ENCODE measurements around the gene CRB1.

The CRB1 gene

DNA sequence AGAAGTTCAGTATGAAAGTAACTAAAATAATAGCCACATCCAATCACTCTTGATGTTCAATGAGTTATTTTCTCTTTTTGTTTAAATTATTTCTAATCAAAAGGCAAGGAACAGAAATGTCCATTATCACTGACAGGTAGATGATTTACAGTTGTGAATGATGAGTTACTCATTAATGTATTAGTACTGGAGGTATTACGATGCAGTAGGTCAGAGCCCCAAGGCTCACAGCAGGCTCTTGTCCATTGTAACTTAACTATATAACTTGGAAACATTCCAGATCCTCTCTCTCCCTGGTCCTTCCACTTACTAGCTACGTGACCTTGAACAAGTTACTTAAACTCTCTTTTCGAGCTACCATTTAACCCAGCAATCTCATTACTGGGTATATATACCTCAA, 39.5 kb downstream of the CRB1 start:
- no peak overlapping the region for H3K4me3 ChIP-seq (ENCODE audit: low read depth, low read length)
- TF ChIP-seq, protein P1, sequence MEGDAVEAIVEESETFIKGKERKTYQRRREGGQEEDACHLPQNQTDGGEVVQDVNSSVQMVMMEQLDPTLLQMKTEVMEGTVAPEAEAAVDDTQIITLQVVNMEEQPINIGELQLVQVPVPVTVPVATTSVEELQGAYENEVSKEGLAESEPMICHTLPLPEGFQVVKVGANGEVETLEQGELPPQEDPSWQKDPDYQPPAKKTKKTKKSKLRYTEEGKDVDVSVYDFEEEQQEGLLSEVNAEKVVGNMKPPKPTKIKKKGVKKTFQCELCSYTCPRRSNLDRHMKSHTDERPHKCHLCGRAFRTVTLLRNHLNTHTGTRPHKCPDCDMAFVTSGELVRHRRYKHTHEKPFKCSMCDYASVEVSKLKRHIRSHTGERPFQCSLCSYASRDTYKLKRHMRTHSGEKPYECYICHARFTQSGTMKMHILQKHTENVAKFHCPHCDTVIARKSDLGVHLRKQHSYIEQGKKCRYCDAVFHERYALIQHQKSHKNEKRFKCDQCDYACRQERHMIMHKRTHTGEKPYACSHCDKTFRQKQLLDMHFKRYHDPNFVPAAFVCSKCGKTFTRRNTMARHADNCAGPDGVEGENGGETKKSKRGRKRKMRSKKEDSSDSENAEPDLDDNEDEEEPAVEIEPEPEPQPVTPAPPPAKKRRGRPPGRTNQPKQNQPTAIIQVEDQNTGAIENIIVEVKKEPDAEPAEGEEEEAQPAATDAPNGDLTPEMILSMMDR (IDR thresholded peaks at IDR 0.05; ENCODE audit: control insufficient read depth, extremely low read depth, insufficient read depth) = no peak
- DNase-seq (ENCODE audit: low read depth) = no peak

DNA sequence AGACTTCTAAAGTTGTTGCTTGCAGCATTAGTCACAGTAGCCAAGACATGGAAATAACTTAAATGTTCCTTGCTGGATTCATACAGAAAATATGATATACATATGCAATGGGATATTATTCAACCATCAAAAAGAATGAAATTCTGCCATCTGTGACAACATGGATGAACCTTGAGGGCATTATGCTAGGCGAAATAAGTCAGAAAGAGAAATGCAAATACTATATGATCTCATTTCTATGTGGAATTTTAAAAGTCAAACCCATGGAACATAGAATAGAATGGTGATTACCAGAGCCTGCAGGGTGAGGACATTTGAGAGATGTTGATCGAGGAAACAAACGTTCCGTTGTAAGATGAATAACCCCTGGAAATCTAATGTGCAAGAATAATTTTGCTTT, 43.0 kb downstream of the CRB1 start:
- H3K4me3 ChIP-seq (ENCODE audit: low read depth, low read length) = no peak overlapping the region
- no peak for DNase-seq (ENCODE audit: low read depth)
- TF ChIP-seq, protein P1 (IDR thresholded peaks at IDR 0.05; ENCODE audit: control insufficient read depth, extremely low read depth, insufficient read depth) = no peak

DNA sequence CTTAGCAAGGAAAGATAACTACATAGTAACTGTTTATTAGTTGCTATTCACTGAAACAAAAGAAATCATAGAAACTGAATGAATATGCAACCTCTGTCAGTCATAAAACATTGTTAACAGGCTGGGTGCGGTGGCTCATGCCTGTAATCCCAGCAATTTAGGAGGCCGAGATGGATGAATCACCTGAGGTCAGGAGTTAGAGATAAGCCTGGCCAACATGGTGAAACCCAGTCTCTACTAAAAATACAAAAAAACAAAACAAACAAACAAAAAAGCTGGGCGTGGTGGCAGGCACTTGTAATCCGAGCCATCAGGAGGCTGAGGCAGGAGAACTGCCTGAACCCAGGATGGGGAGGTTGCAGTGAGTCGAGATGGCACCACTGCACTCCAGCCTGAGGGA, 44.1 kb downstream of the CRB1 start:
- H3K4me3 ChIP-seq (ENCODE audit: low read depth, low read length) = no peak overlapping the region
- DNase-seq (ENCODE audit: low read depth) = no peak
- TF ChIP-seq, protein P1 (IDR thresholded peaks at IDR 0.05; ENCODE audit: control insufficient read depth, extremely low read depth, insufficient read depth) = no peak

DNA sequence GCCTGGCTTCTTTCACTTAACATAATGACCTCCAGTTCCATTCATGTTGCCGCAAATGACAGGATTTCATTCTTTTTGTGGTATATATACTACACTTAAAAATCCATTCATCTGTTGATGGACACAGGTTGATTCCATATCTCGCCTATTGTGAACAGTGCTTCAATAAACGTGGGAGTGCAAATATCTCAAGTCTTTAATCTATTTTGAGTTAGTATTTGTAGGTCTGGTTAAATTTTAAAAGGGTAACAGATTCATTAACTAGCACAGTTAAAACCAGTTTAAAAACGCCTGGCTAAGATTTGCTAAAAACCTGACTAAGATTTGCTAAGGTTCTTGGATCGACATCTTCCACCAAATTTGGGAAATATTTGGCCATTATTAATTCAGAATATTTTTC, 45.7 kb downstream of the CRB1 start:
- H3K4me3 ChIP-seq (ENCODE audit: low read depth, low read length) = no peak overlapping the region
- TF ChIP-seq, protein P1 (IDR thresholded peaks at IDR 0.05; ENCODE audit: control insufficient read depth, extremely low read depth, insufficient read depth) = no peak
- no peak for DNase-seq (ENCODE audit: low read depth)

DNA sequence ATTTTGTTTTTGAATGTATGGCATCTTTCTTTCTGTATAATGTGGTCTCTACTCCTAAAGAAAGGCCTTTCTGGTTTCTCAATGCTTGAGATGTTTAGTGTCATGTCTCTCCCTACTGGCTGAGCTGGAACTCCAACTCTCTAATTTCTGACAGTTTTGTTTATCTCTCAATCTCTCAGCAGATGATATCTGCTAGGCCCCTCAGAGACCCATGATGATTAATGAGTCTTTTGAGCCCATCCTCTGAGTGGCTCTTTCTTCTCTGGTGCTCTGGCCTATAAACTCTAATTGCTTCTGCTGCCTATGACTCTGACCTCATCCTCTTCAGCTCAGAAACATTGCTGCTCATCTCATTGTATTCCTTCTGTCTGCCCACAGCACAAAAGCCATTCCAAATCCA, 46.6 kb downstream of the CRB1 start:
- TF ChIP-seq, protein P1 (IDR thresholded peaks at IDR 0.05; ENCODE audit: control insufficient read depth, extremely low read depth, insufficient read depth) = no peak

DNA sequence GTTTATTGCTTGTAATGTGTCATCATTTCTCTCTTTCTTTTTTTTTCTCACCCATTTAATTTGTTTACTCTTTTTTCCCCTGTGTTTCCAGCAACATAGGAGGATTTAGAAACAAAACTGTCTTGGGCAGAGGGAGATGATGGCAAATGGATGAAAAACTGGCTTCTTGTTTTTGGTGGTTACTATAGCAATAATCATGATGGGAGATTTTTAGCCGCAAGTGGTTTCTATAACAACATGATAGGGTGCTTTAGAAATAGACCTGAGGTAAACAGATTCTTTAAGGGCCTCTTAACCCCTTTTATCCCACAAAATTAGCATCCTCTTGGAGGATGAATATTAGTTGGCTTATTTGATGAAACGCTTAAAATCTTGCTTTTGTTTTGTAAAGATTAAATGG, 51.6 kb downstream of the CRB1 start:
- TF ChIP-seq, protein P1 (IDR thresholded peaks at IDR 0.05; ENCODE audit: control insufficient read depth, extremely low read depth, insufficient read depth) = no peak
- DNase-seq (ENCODE audit: low read depth) = no peak
- H3K4me3 ChIP-seq (ENCODE audit: low read depth, low read length) = no peak overlapping the region

More for the DNA sequence above, 46.6 kb downstream of the CRB1 start:
- DNase-seq (ENCODE audit: low read depth) = no peak
- no peak overlapping the region for H3K4me3 ChIP-seq (ENCODE audit: low read depth, low read length)

DNA sequence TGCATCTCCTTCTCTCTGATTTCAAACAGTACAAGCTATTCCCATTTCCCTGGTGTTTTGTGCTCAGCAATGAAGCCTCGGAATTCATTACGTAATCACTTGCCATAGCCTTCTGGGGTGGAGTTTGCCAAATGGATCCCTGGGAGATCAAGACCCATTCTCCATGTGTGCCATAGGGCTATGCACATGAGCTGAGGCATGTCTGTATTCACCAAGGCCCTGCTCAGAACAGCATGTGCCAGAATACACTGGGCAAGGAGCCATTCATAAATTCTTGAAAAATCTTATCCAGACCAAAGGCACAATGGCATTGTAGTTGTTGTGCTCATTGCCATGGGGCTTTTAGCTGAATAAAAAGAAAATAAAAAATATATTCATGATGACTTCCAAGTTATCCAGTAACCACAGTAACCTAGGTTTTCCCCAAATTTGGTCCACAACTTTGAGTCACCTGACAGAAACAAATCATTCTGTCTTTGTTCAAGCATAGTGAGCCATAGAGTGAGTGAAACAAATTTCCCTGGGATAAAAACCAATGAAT, 53.0 kb downstream of the CRB1 start:
- no peak overlapping the region for H3K4me3 ChIP-seq (ENCODE audit: low read depth, low read length)
- TF ChIP-seq, protein P1 (IDR thresholded peaks at IDR 0.05; ENCODE audit: control insufficient read depth, extremely low read depth, insufficient read depth) = no peak
- DNase-seq (ENCODE audit: low read depth) = no peak

Measured in LNCaP clone FGC (cell line).